BJ (cell line): ENCODE measurements around the gene ADGRF3. TPM values are rescaled to one million over a fixed set of nuclear protein-coding genes. Genes with fewer than 3 reads are reported as not detected.
A peak's percentile ranks its signal among the peaks of the same experiment; 100 is the strongest.
"Not testable (repeated sequence)": the region's sequence is repeated elsewhere in the genome, so short reads cannot be mapped to it uniquely, and the experiment has no call there.

Experiments used
- CTCF ChIA-PET: fragments of 350-600 bp; formaldehyde crosslinking; extraction: SDS; loops from one replicate; lab custom pipeline; 2021; ENCODE audit warnings: antibody characterized with exemption, inconsistent platforms; lab: Yijun Ruan, JAX
- POLR2A ChIA-PET: fragments of 300-600 bp; sonication (Branson Sonifier 250); formaldehyde crosslinking; extraction: SDS; loops from one replicate; lab custom pipeline; 2021; ENCODE audit warnings: antibody characterized with exemption; lab: Charles Lee
- DNase-seq: peaks from one replicate; pipeline ENCODE4 v3.0.0-alpha.2; 2011; ENCODE audit warnings: low read depth
- H3K27me3 ChIP-seq: 2 replicates; pipeline ENCODE4 v1.6.0; 2011; ENCODE audit warnings: low read length; ENCODE audit not compliant: control insufficient read depth, insufficient read depth
- H3K36me3 ChIP-seq: 2 replicates; pipeline ENCODE4 v1.5.1; 2011; ENCODE audit warnings: low read length; ENCODE audit not compliant: control insufficient read depth, insufficient read depth
- H3K4me3 ChIP-seq: 2 replicates; pipeline ENCODE4 v1.5.1; 2011; ENCODE audit warnings: low read depth, mild to moderate bottlenecking, control low read depth, low read length
- CTCF ChIP-seq: IDR thresholded peaks from 2 replicates; pipeline ENCODE4 v1.5.1; 2011; ENCODE audit warnings: low read depth, mild to moderate bottlenecking, control low read depth, inconsistent platforms, low read length, moderate library complexity; ENCODE audit not compliant: insufficient read depth
- polyA plus RNA-seq: library from polyadenylated mRNA; depleted of rRNA; stranded (reverse); fragments of >200 nt; gene quantifications from 2 replicates; pipeline ENCODE4 v1.2.3, GENCODE V29; 2011

Gene ADGRF3
- polyA plus RNA-seq, 1 experiment, result 0.12 TPM

GRCh38 chr2:26333293-26333692, 13.3 kb downstream of the ADGRF3 start:
- Histone ChIP-seq H3K36me3 (no peaks in the 10 kb centered on the region), H3K4me3 (no peak overlapping the region), H3K27me3 (no peaks in the 10 kb centered on the region)
- no peak for DNase-seq
- ChIA-PET CTCF (interaction anchor here (1.2 kb wide), 1 partner anchor 88 kb away, joined by 3 read pairs; the partner anchor contains the start of gene HADHB), POLR2A (no interaction called here)
- TF ChIP-seq CTCF, result no peak

GRCh38 chr2:26331321-26331720, 15.3 kb downstream of the ADGRF3 start:
- POLR2A ChIA-PET, H3K4me3 ChIP-seq, DNase-seq, H3K27me3 ChIP-seq, H3K36me3 ChIP-seq: not testable (repeated sequence)
- CTCF ChIA-PET, result interaction anchor here (1.2 to 2.1 kb wide), 10 partner anchors 11 to 97 kb away, joined by 3 to 14 read pairs (median 6); partner anchors contain the start of genes ADGRF3 and SELENOI

GRCh38 chr2:26330604-26331003, 16.0 kb downstream of the ADGRF3 start:
- DNase-seq, result no peak
- no peak for TF ChIP-seq CTCF
- Histone ChIP-seq H3K4me3 (no peak overlapping the region), H3K36me3 (no peaks in the 10 kb centered on the region), H3K27me3 (no peaks in the 10 kb centered on the region)
- CTCF ChIA-PET, result interaction anchor here (0.5 to 2.1 kb wide), 21 partner anchors 10 to 292 kb away, joined by 3 to 14 read pairs (median 4); partner anchors contain the start of genes ADGRF3 and SELENOI
- POLR2A ChIA-PET, result no interaction called here

GRCh38 chr2:26330114-26330549, 16.5 kb downstream of the ADGRF3 start:
- ChIA-PET CTCF (interaction anchor here (0.5 to 2.1 kb wide), 19 partner anchors 9 to 292 kb away, joined by 3 to 14 read pairs (median 4); partner anchors contain the start of genes ADGRF3 and SELENOI), POLR2A (interaction anchor here (0.6 kb wide), 1 partner anchor 86 kb away, joined by 3 read pairs; the partner anchor contains the start of genes HADHA and HADHB)
- peak; percentile 92 for TF ChIP-seq CTCF
- Histone ChIP-seq H3K4me3 (no peak overlapping the region), H3K27me3 (no peaks in the 10 kb centered on the region), H3K36me3 (no peaks in the 10 kb centered on the region)
- peak; percentile 87 for DNase-seq

- H3K27me3 ChIP-seq, H3K36me3 ChIP-seq, POLR2A ChIA-PET, H3K4me3 ChIP-seq, DNase-seq: not testable (repeated sequence)
- CTCF ChIA-PET, result interaction anchor here (1.1 to 2.1 kb wide), 4 partner anchors 17 to 90 kb away, joined by 3 to 8 read pairs (median 6); partner anchors contain the start of genes ADGRF3 and SELENOI
Measured at GRCh38 chr2:26329083-26329482, 17.5 kb downstream of the ADGRF3 start.

- H3K36me3 ChIP-seq, result no peaks in the 10 kb centered on the region
- POLR2A ChIA-PET, result no interaction called here
- no peak overlapping the region for H3K4me3 ChIP-seq
- no peak for TF ChIP-seq CTCF
- CTCF ChIA-PET, result interaction anchor here (0.6 to 1.9 kb wide), 3 partner anchors 82 to 1699 kb away, joined by 3 to 8 read pairs (median 4); partner anchors contain the start of gene HADHB
- H3K27me3 ChIP-seq, result peaks cover 1% of the 10 kb centered on the region; the same call in 1 of the 2 replicates
- no peak for DNase-seq
Measured at GRCh38 chr2:26327291-26328272, 19.0 kb downstream of the ADGRF3 start.
